GOT3 (cell line): ENCODE measurements around the gene GRIK5.
"Not testable (repeated sequence)": the region's sequence is repeated elsewhere in the genome, so short reads cannot be mapped to it uniquely, and the experiment has no call there.

Experiments
- DNase-seq: peaks from one replicate; lab custom pipeline; 2025; ENCODE audit warnings: mixed read lengths; lab: John Stamatoyannopoulos, UW

Gene GRIK5

GRCh38 chr19:42069619-42070351, at the start of gene GRIK5:
TSS of gene GRIK5 (minus strand) at chr19:42070206. CDS start at chr19:42065770, 4,436 bp downstream.
- no peak for DNase-seq

GRCh38 chr19:42117076-42117475, 47.1 kb upstream of the GRIK5 start:
- DNase-seq, result no peak

GRCh38 chr19:42116308-42117075, 46.5 kb upstream of the GRIK5 start:
- no peak for DNase-seq

- no peak for DNase-seq
Measured at GRCh38 chr19:42115705-42116104, 45.7 kb upstream of the GRIK5 start.

GRCh38 chr19:42115219-42115618, 45.2 kb upstream of the GRIK5 start:
- no peak for DNase-seq

- DNase-seq, result no peak
Measured at GRCh38 chr19:42114412-42114811, 44.4 kb upstream of the GRIK5 start.

GRCh38 chr19:42113641-42114348, 43.8 kb upstream of the GRIK5 start:
- DNase-seq, result peak; percentile 44

- no peak for DNase-seq
Measured at GRCh38 chr19:42111811-42112210, 41.8 kb upstream of the GRIK5 start.

- no peak for DNase-seq
Measured at GRCh38 chr19:42111384-42111783, 41.4 kb upstream of the GRIK5 start.

- DNase-seq, result no peak
Measured at GRCh38 chr19:42110658-42111057, 40.7 kb upstream of the GRIK5 start.

- DNase-seq, result no peak
Measured at GRCh38 chr19:42109896-42110295, 39.9 kb upstream of the GRIK5 start.

- DNase-seq, result peak; percentile 40
Measured at GRCh38 chr19:42108527-42109389, 38.8 kb upstream of the GRIK5 start.

GRCh38 chr19:42105368-42105767, 35.4 kb upstream of the GRIK5 start:
- no peak for DNase-seq

GRCh38 chr19:42102877-42103276, 32.9 kb upstream of the GRIK5 start:
- DNase-seq, result no peak

GRCh38 chr19:42100241-42100640, 30.2 kb upstream of the GRIK5 start:
- DNase-seq, result not testable (repeated sequence)

GRCh38 chr19:42099336-42099925, 29.4 kb upstream of the GRIK5 start:
- no peak for DNase-seq

GRCh38 chr19:42098781-42099180, 28.8 kb upstream of the GRIK5 start:
- no peak for DNase-seq

GRCh38 chr19:42097461-42097860, 27.5 kb upstream of the GRIK5 start:
- DNase-seq, result no peak

- DNase-seq, result no peak
Measured at GRCh38 chr19:42096255-42096837, 26.3 kb upstream of the GRIK5 start.

- DNase-seq, result no peak
Measured at GRCh38 chr19:42095814-42096230, 25.8 kb upstream of the GRIK5 start.
